ENCODE measurements around the gene PIK3C2G. TPM values are rescaled to one million over a fixed set of nuclear protein-coding genes. Genes with fewer than 3 reads are reported as not detected.
A peak's percentile ranks its signal among the peaks of the same experiment; 100 is the strongest.

The PIK3C2G gene
- total and polyA plus RNA-seq, 8 donors, result 0.60 to 3.2 (median 1.5) TPM

- Histone ChIP-seq H3K27ac (no peak overlapping the region), H3K9me3 (no peaks in the 10 kb centered on the region), H3K4me3 (no peak overlapping the region), H3K36me3 (no peaks in the 10 kb centered on the region), H3K27me3 (no peaks in the 10 kb centered on the region), H3K4me1 (no peaks in the 10 kb centered on the region)
- no peak for ATAC-seq
- DNase-seq, result no peak
- 82 to 83% methylated on average over 2 of the region's 2 CpGs for WGBS, 2 donors
- intact Hi-C loops (cut with DNase I), result no loop called here
- FAIRE-seq, result no peak
- TF ChIP-seq CTCF (IDR thresholded peaks at IDR 0.05), result no peak
Measured at GRCh38 chr12:18414671-18415070, 153.4 kb downstream of the PIK3C2G start.

- Histone ChIP-seq H3K36me3 (no peaks in the 10 kb centered on the region), H3K9me3 (no peaks in the 10 kb centered on the region), H3K27ac (no peak overlapping the region), H3K27me3 (no peaks in the 10 kb centered on the region), H3K4me3 (no peak overlapping the region), H3K4me1 (no peaks in the 10 kb centered on the region)
- WGBS, 2 donors, result 71 to 85% methylated on average over 4 of the region's 4 CpGs
- DNase-seq (no peak), ATAC-seq (no peak), FAIRE-seq (no peak)
- intact Hi-C loops (cut with DNase I), result no loop called here
- TF ChIP-seq CTCF (IDR thresholded peaks at IDR 0.05), result no peak
Measured at GRCh38 chr12:18415227-18415626, 153.9 kb downstream of the PIK3C2G start.

GRCh38 chr12:18416412-18416811 is 155.1 kb downstream of the PIK3C2G start:
- no peaks in the 10 kb centered on the region for H3K27me3 ChIP-seq
- intact Hi-C loops (cut with DNase I), result no loop called here
- DNase-seq (no peak), FAIRE-seq (no peak), ATAC-seq (no peak)
- TF ChIP-seq CTCF (IDR thresholded peaks at IDR 0.05), result no peak
- H3K4me1 ChIP-seq, result no peaks in the 10 kb centered on the region
- H3K4me3 ChIP-seq, result no peak overlapping the region
- H3K27ac ChIP-seq, result no peak overlapping the region
- WGBS, 2 donors, result 75 to 87% methylated on average over 2 of the region's 2 CpGs
- no peaks in the 10 kb centered on the region for H3K36me3 ChIP-seq
- no peaks in the 10 kb centered on the region for H3K9me3 ChIP-seq

GRCh38 chr12:18419311-18419710 is 158.0 kb downstream of the PIK3C2G start:
- no peak for TF ChIP-seq CTCF (IDR thresholded peaks at IDR 0.05)

GRCh38 chr12:18421867-18422266 is 160.5 kb downstream of the PIK3C2G start:
- intact Hi-C loops (cut with DNase I), result no loop called here
- no peaks in the 10 kb centered on the region for H3K27me3 ChIP-seq
- 46 to 48% methylated on average over 3 of the region's 3 CpGs for WGBS, 2 donors

More at GRCh38 chr12:18419311-18419710, 158.0 kb downstream of the PIK3C2G start:
- Histone ChIP-seq H3K4me3 (no peak overlapping the region), H3K27ac (no peak overlapping the region), H3K4me1 (no peaks in the 10 kb centered on the region), H3K27me3 (no peaks in the 10 kb centered on the region), H3K36me3 (no peaks in the 10 kb centered on the region), H3K9me3 (no peaks in the 10 kb centered on the region)
- intact Hi-C loops (cut with DNase I), result no loop called here
- DNase-seq, result no peak
- no peak for FAIRE-seq
- peak in 1 of 4 donors; percentile 43 for ATAC-seq
- WGBS, 2 donors, result 32 to 37% methylated on average over 4 of the region's 4 CpGs

More at GRCh38 chr12:18421867-18422266, 160.5 kb downstream of the PIK3C2G start:
- no peaks in the 10 kb centered on the region for H3K4me1 ChIP-seq
- FAIRE-seq (no peak), DNase-seq (no peak), ATAC-seq (no peak)
- H3K4me3 ChIP-seq, result no peak overlapping the region
- H3K9me3 ChIP-seq, result no peaks in the 10 kb centered on the region
- TF ChIP-seq CTCF (IDR thresholded peaks at IDR 0.05), result no peak
- H3K36me3 ChIP-seq, result no peaks in the 10 kb centered on the region
- no peak overlapping the region for H3K27ac ChIP-seq

All from pancreas (tissue), 10 donors.